Aorta (tissue), 5 donors: Measurements from ENCODE around the gene C4B. TPM values are rescaled to one million over a fixed set of nuclear protein-coding genes. Genes with fewer than 3 reads are reported as not detected.
A peak's percentile ranks its signal among the peaks of the same experiment; 100 is the strongest.
"Not testable (repeated sequence)": the region's sequence is repeated elsewhere in the genome, so short reads cannot be mapped to it uniquely, and the experiment has no call there.

Experiments
- ATAC-seq: fragments of 200-7000 bp; cut with Tn5 transposase; one replicate; pipeline ENCODE4 v1.9.1; 2022; ENCODE audit warnings: moderate library complexity; ENCODE audit not compliant: low FRiP score
- DNase-seq, 2 donors: peaks; one replicate each; pipeline ENCODE4 v3.0.0-alpha.2; 2020
- H3K27ac ChIP-seq, 2 donors: one replicate each; pipeline ENCODE4 v1.5.1; 2013; ENCODE audit warnings: low read length in 2 of 2, mild to moderate bottlenecking in 2 of 2, moderate library complexity in 2 of 2, control low read depth in 1 of 2, inconsistent platforms in 1 of 2, low read depth in 1 of 2
- H3K27me3 ChIP-seq, 2 donors: one replicate each; pipeline ENCODE4 v1.6.1; 2013; ENCODE audit warnings: control low read depth in 1 of 2, low read length in 1 of 2, mild to moderate bottlenecking in 1 of 2, moderate library complexity in 1 of 2; ENCODE audit not compliant: insufficient read depth in 2 of 2, control insufficient read depth in 1 of 2
- H3K36me3 ChIP-seq, 2 donors: one replicate each; pipeline ENCODE4 v1.6.1; 2013; ENCODE audit warnings: control low read depth in 1 of 2, low read length in 1 of 2, mild to moderate bottlenecking in 1 of 2; ENCODE audit not compliant: insufficient read depth in 2 of 2, control insufficient read depth in 1 of 2
- H3K4me1 ChIP-seq, 2 donors: one replicate each; pipeline ENCODE4 v1.6.1; 2013; ENCODE audit warnings: low read length in 2 of 2, control low read depth in 1 of 2, mild to moderate bottlenecking in 1 of 2, moderate library complexity in 1 of 2; ENCODE audit not compliant: insufficient read depth in 2 of 2, control insufficient read depth in 1 of 2
- H3K4me3 ChIP-seq, 2 donors: one replicate each; pipeline ENCODE4 v1.5.1; 2013; ENCODE audit warnings: low read length in 2 of 2, control low read depth in 1 of 2, mild to moderate bottlenecking in 1 of 2
- H3K9me3 ChIP-seq: one replicate; pipeline ENCODE4 v1.6.1; 2013; ENCODE audit warnings: mild to moderate bottlenecking, low read length; ENCODE audit not compliant: control insufficient read depth
- WGBS, 2 donors: extraction: QIAGEN DNeasy Blood & Tissue Kit; methylation state at CpG; one replicate each; pipeline ENCODE4 v1.1.7; 2013; 5-methylcytosine and 5-hydroxymethylcytosine counted together
- intact Hi-C, 2 donors: fragments of 100-400 bp; cut with DNase I; formaldehyde crosslinking; loops; one replicate each; pipeline versions ENCODE4 v1.14.2 to v1.15.0; 2022
- polyA plus RNA-seq, 2 donors: library from polyadenylated mRNA; stranded (reverse); fragments of 200-250 nt; gene quantifications; one replicate each; pipeline ENCODE4 v1.2.3, GENCODE V29; 2013
- total RNA-seq, 2 donors: library from RNA; stranded (reverse); fragmentation: NEBNext Ultra II Directional; extraction: Animal tissue kit (Norgen Biotek cat#: 25700); gene quantifications; one replicate each; pipeline ENCODE4 v1.2.1, GENCODE V29; 2021
- donor health status: healthy with polysubstance abuse.
- donor health status: Bipolar disorder and iron deficiency.
- donor health status: DM: no; HTN: no; CAD: no.
- donor health status: DM: no; HTN: no; CAD: no.
- donor health status: DM: yes; HTN: yes; CAD: no.

The C4B gene
- total and polyA plus RNA-seq, 4 donors, result 10.8 to 225 (median 98.9) TPM

DNA sequence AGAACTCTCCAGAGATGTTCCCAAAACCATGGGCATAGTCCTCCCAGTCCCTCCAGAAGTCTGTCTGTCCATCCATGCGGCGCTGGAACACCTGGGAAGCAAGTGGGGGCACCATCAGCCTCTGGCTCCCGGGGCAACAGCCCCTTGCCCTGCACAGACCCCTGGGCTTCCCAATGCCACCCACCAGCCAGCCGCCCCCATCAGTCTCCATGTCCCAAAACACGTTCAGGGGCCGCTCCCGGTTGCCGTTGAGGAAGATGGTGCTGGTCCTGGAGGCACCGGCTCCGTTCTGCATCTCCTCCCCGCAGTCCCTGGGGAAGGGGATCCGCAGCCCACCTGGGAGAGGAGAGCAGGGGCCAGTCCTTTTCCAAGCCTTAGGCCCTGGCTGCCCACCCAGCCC, 5.1 kb upstream of the C4B start:
- H3K9me3 ChIP-seq, H3K27me3 ChIP-seq, H3K4me1 ChIP-seq, H3K36me3 ChIP-seq, H3K27ac ChIP-seq, intact Hi-C loops, H3K4me3 ChIP-seq, ATAC-seq: not testable (repeated sequence)
- DNase-seq, result peak in 1 of 2 donors; percentile 55
- WGBS, 2 donors, result 60 to 83% methylated on average over 4 to 12 of the region's 12 CpGs

- H3K4me1 ChIP-seq, H3K27me3 ChIP-seq, H3K27ac ChIP-seq, H3K36me3 ChIP-seq, ATAC-seq, intact Hi-C loops, H3K4me3 ChIP-seq, H3K9me3 ChIP-seq: not testable (repeated sequence)
- peak in 1 of 2 donors; percentile 21 for DNase-seq
- 75 to 83% methylated on average over 12 to 19 of the region's 27 CpGs for WGBS, 2 donors
These were observed 3.6 kb upstream of the C4B start for GRCh38 chr6:32010856-32011530.

DNA sequence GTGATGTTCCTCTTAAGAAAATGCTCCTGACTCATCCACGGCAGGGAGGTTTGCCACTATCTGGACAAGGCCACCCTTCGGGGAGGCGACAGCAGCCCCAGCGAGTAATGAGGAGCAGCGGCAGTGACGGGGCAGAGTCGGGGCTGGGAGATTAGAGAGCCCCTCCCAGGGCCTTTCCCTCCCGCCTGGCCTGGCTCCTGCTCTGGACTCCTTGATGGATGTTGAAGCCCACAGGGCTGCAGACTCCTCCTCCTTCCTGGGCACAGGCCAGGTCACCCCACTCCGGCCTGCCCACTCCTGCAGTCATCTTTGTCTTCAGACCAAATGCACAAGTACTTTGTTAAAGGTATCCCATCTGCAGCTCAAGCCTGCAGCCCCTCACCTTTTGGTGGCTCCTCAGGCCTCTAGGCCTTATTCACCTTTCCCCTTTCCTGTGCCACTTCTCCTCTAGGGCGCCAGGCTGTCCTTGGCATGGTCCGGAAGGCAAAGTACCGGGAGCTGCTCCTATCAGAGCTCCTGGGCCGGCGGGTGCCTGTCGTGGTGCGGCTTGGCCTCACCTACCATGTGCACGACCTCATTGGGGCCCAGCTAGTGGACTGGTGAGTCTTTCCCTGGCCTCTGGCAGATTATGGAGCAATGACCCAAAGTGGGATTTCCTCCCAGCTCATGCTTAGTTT, 1.5 kb upstream of the C4B start:
- H3K4me3 ChIP-seq, H3K4me1 ChIP-seq, ATAC-seq, H3K36me3 ChIP-seq, intact Hi-C loops, H3K27ac ChIP-seq, H3K27me3 ChIP-seq, H3K9me3 ChIP-seq: not testable (repeated sequence)
- peak; percentile 50 to 79 for DNase-seq
- 84 to 87% methylated on average over 16 to 17 of the region's 17 CpGs for WGBS, 2 donors

DNA sequence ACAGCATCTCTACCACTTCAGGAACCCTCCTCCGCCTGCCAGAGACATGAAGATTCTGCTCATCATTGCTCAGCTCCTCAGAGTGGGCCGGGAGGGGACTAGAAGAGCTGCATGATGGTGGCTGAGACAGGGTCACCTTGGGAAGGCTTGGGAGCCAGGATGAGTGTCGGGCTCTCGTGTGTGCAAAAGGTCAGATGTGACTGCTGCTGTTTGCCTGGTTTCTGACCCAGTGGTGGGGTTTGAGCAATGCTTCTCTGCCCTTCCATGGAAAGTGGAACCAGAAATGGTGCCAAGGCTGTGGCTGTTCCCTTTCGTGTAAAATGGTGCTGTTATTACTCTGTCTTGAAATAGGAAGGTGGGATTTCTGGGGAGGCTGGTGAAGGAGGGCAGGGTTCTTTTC, 857 bp upstream of the C4B start:
- H3K27me3 ChIP-seq, ATAC-seq, H3K36me3 ChIP-seq, H3K9me3 ChIP-seq, H3K4me3 ChIP-seq, H3K4me1 ChIP-seq, DNase-seq, intact Hi-C loops, H3K27ac ChIP-seq: not testable (repeated sequence)
- no CpG with 5 or more reads among the region's 5 CpGs for WGBS, 2 donors

GRCh38 chr6:32022100-32022499, 7.5 kb downstream of the C4B start:
- H3K4me1 ChIP-seq, H3K4me3 ChIP-seq, DNase-seq, H3K27me3 ChIP-seq, ATAC-seq, intact Hi-C loops, H3K36me3 ChIP-seq, H3K9me3 ChIP-seq, H3K27ac ChIP-seq: not testable (repeated sequence)
- no CpG with 5 or more reads among the region's 10 CpGs for WGBS, 2 donors

GRCh38 chr6:32028631-32029030, 14.0 kb downstream of the C4B start:
- H3K4me1 ChIP-seq, intact Hi-C loops, DNase-seq, ATAC-seq, H3K4me3 ChIP-seq, H3K27ac ChIP-seq, H3K9me3 ChIP-seq, H3K27me3 ChIP-seq, H3K36me3 ChIP-seq: not testable (repeated sequence)
- 84 to 88% methylated on average over 6 to 7 of the region's 10 CpGs for WGBS, 2 donors

DNA sequence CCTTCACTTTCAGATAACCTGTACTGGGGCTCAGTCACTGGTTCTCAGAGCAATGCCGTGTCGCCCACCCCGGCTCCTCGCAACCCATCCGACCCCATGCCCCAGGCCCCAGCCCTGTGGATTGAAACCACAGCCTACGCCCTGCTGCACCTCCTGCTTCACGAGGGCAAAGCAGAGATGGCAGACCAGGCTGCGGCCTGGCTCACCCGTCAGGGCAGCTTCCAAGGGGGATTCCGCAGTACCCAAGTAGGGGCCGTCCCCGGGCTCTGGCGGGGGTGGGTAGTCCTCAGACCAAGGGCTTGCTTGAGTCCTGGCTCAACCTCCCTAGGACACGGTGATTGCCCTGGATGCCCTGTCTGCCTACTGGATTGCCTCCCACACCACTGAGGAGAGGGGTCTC, 15.0 kb downstream of the C4B start:
- peak in 1 of 2 donors; percentile 46 for DNase-seq
- ATAC-seq, H3K27ac ChIP-seq, H3K4me1 ChIP-seq, H3K36me3 ChIP-seq, H3K9me3 ChIP-seq, H3K27me3 ChIP-seq, H3K4me3 ChIP-seq, intact Hi-C loops: not testable (repeated sequence)
- 84 to 95% methylated on average over 8 of the region's 14 CpGs for WGBS, 2 donors

GRCh38 chr6:32035283-32036013, 20.9 kb downstream of the C4B start:
- H3K27me3 ChIP-seq, H3K4me1 ChIP-seq, H3K9me3 ChIP-seq, intact Hi-C loops, ATAC-seq, H3K27ac ChIP-seq, H3K4me3 ChIP-seq, H3K36me3 ChIP-seq, DNase-seq: not testable (repeated sequence)
- no CpG with 5 or more reads among the region's 16 CpGs for WGBS, 2 donors
